Eye (tissue), 1 donor: ENCODE data around the gene CA10.

ENCODE experiments used
- DNase-seq: peaks from one replicate; pipeline ENCODE4 v3.0.0-alpha.2; 2015

The CA10 gene

GRCh38 chr17:52041123-52041617 is 117.3 kb downstream of the CA10 start:
- DNase-seq = no peak

GRCh38 chr17:52036416-52036815 is 122.1 kb downstream of the CA10 start:
- DNase-seq = no peak

- DNase-seq = peak; percentile 26
Measured at GRCh38 chr17:52035336-52035915, 123.1 kb downstream of the CA10 start.

GRCh38 chr17:52032454-52032853 is 126.1 kb downstream of the CA10 start:
- no peak for DNase-seq

GRCh38 chr17:52030052-52030451 is 128.5 kb downstream of the CA10 start:
- no peak for DNase-seq

GRCh38 chr17:52027620-52028295 is 130.8 kb downstream of the CA10 start:
- DNase-seq = no peak

GRCh38 chr17:52027081-52027480 is 131.4 kb downstream of the CA10 start:
- no peak for DNase-seq

- no peak for DNase-seq
Measured at GRCh38 chr17:52026075-52026474, 132.4 kb downstream of the CA10 start.

- DNase-seq = no peak
Measured at GRCh38 chr17:52025236-52025635, 133.3 kb downstream of the CA10 start.

- no peak for DNase-seq
Measured at GRCh38 chr17:52024300-52024870, 134.1 kb downstream of the CA10 start.

- no peak for DNase-seq
Measured at GRCh38 chr17:52011064-52011463, 147.4 kb downstream of the CA10 start.

- no peak for DNase-seq
Measured at GRCh38 chr17:51999654-52000053, 158.9 kb downstream of the CA10 start.

GRCh38 chr17:51997723-51998122 is 160.8 kb downstream of the CA10 start:
- no peak for DNase-seq

GRCh38 chr17:51995797-51996403 is 162.6 kb downstream of the CA10 start:
- no peak for DNase-seq

- no peak for DNase-seq
Measured at GRCh38 chr17:51992864-51993416, 165.6 kb downstream of the CA10 start.

- DNase-seq = no peak
Measured at GRCh38 chr17:51971121-51971520, 187.4 kb downstream of the CA10 start.

GRCh38 chr17:51961689-51962088 is 196.8 kb downstream of the CA10 start:
- no peak for DNase-seq

- peak; percentile 24 for DNase-seq
Measured at GRCh38 chr17:51957786-51958185, 200.7 kb downstream of the CA10 start.

GRCh38 chr17:51955245-51955644 is 203.3 kb downstream of the CA10 start:
- DNase-seq = no peak

GRCh38 chr17:51954232-51954765 is 204.2 kb downstream of the CA10 start:
- DNase-seq = peak; percentile 14

- DNase-seq = no peak
Measured at GRCh38 chr17:51951741-51952140, 206.8 kb downstream of the CA10 start.

- no peak for DNase-seq
Measured at GRCh38 chr17:51948128-51948527, 210.4 kb downstream of the CA10 start.

GRCh38 chr17:51947160-51947735 is 211.3 kb downstream of the CA10 start:
- DNase-seq = no peak
